Caco-2 (cell line): ENCODE data around the gene NARF. TPM values are rescaled to one million over a fixed set of nuclear protein-coding genes. Genes with fewer than 3 reads are reported as not detected.

Experiments
- BruUV-seq: library from RNA; stranded (reverse); fragments of 400-500 nt; replicated peaks from 2 replicates; lab custom pipeline; 2021; lab: Mats Ljungman, UMichigan
- CTCF ChIA-PET: fragments of 300-600 bp; sonication (Branson Sonifier 250); formaldehyde crosslinking; loops from one replicate; lab custom pipeline; 2022; ENCODE audit warnings: antibody characterized with exemption; lab: Charles Lee
- POLR2A ChIA-PET: fragments of 300-600 bp; sonication (Branson Sonifier 250); formaldehyde crosslinking; loops from one replicate; lab custom pipeline; 2022; ENCODE audit warnings: antibody characterized with exemption; lab: Charles Lee
- DNase-seq, 2 experiments: peaks; one replicate each; pipeline versions ENCODE4 v3.0.0 to v3.0.0-alpha.2; 2020 to 2022
- H3K27me3 ChIP-seq: replicated peaks from 2 replicates; pipeline ENCODE4 v1.6.0; 2011; ENCODE audit warnings: low read length; ENCODE audit not compliant: control insufficient read depth, insufficient read depth
- H3K36me3 ChIP-seq: 2 replicates; pipeline ENCODE4 v1.5.1; 2011; ENCODE audit warnings: low read length; ENCODE audit not compliant: control insufficient read depth, insufficient read depth
- H3K4me1 ChIP-seq: fragments of 250-450 bp; sonication (Bioruptor Pico); 2 replicates; pipeline ENCODE4 v1.5.1; 2020; ENCODE audit warnings: mild to moderate bottlenecking
- H3K4me3 ChIP-seq: 2 replicates; pipeline ENCODE4 v1.5.1; 2011; ENCODE audit warnings: low read depth, mild to moderate bottlenecking, control low read depth, low read length
- H3K9me3 ChIP-seq: fragments of 250-450 bp; sonication (Bioruptor Pico); 2 replicates; pipeline ENCODE4 v1.5.1; 2020; ENCODE audit warnings: mild to moderate bottlenecking, moderate library complexity
- H3K27ac Mint-ChIP-seq: one replicate; pipeline ENCODE4 v1.8.0; 2022; ENCODE audit warnings: mixed read lengths; ENCODE audit not compliant: unreplicated experiment
- H3K27me3 Mint-ChIP-seq: one replicate; pipeline ENCODE4 v1.8.0; 2022; ENCODE audit warnings: mixed read lengths; ENCODE audit not compliant: insufficient read depth, unreplicated experiment
- H3K36me3 Mint-ChIP-seq: one replicate; pipeline ENCODE4 v1.8.0; 2022; ENCODE audit warnings: mild to moderate bottlenecking, mixed read lengths; ENCODE audit not compliant: insufficient read depth, unreplicated experiment
- H3K4me1 Mint-ChIP-seq: one replicate; pipeline ENCODE4 v1.8.0; 2022; ENCODE audit warnings: low read depth, mixed read lengths; ENCODE audit not compliant: unreplicated experiment
- H3K4me3 Mint-ChIP-seq: one replicate; pipeline ENCODE4 v1.8.0; 2022; ENCODE audit warnings: mild to moderate bottlenecking, moderate library complexity, mixed read lengths; ENCODE audit not compliant: unreplicated experiment
- H3K9me3 Mint-ChIP-seq: one replicate; pipeline ENCODE4 v1.8.0; 2022; ENCODE audit warnings: mixed read lengths; ENCODE audit not compliant: unreplicated experiment
- CTCF ChIP-seq, 2 experiments: fragments of 200-600 bp in 1 of 2; IDR thresholded peaks; 1 replicate in 1 of 2; 2 replicates in 1 of 2; pipeline versions ENCODE4 v1.5.1 to v1.8.0; 2011 to 2022; ENCODE audit warnings: antibody characterized with exemption in 1 of 2, control low read depth in 1 of 2, inconsistent platforms in 1 of 2, low read depth in 1 of 2, low read length in 1 of 2, mild to moderate bottlenecking in 1 of 2, moderate library complexity in 1 of 2; ENCODE audit not compliant: insufficient read depth in 1 of 2, severe bottlenecking in 1 of 2, unreplicated experiment in 1 of 2
- intact Hi-C: fragments of 100-400 bp; cut with micrococcal nuclease; formaldehyde crosslinking; loops from one replicate; pipeline ENCODE4 v1.10.0; 2022; ENCODE audit not compliant: unreplicated experiment
- total RNA-seq: library from RNA; stranded (reverse); gene quantifications from 2 replicates; pipeline ENCODE4 v1.2.3, GENCODE V29; 2022

Gene NARF
- total RNA-seq, 1 experiment from 2014 or later = 62.1 TPM

DNA sequence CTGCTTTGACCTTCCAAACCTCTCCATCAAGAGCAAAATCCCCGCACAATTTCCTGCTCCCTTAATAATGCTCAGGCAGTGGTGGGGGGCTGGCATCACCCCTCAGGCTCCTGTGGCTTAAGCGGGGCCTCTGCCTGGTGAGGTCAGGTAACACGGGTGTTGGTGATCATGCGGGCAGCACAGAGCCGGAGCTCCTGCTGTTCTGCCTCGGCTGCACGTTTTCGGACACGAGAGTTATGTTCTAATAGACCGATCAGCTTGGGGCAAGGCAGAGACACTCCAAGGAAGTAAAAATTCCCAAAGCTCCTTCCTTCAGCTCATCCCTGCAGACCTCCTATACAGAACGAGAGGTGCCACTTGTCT, 6.0 kb downstream of the NARF start:
- no peak overlapping the region for H3K4me3 Mint-ChIP-seq
- Histone ChIP-seq H3K36me3 (peaks cover 6% of the 10 kb centered on the region), H3K27me3 (no peaks in the 10 kb centered on the region), H3K4me1 (peaks cover 12% of the 10 kb centered on the region), H3K9me3 (no peaks in the 10 kb centered on the region), H3K4me3 (no peak overlapping the region)
- H3K36me3 Mint-ChIP-seq = peaks cover 52% of the 10 kb centered on the region
- TF ChIP-seq CTCF (IDR thresholded peaks at IDR 0.05; ENCODE audit: insufficient read depth in 1 of 2, low read depth in 1 of 2, low read length in 1 of 2, severe bottlenecking in 1 of 2, unreplicated experiment in 1 of 2) = no peak
- intact Hi-C loops = no loop called here
- no peaks in the 10 kb centered on the region for H3K27me3 Mint-ChIP-seq
- H3K27ac Mint-ChIP-seq = no peak overlapping the region
- POLR2A ChIA-PET = no interaction called here
- no peak for DNase-seq
- BruUV-seq = no TSS peak
- H3K9me3 Mint-ChIP-seq = no peaks in the 10 kb centered on the region
- peaks cover 10% of the 10 kb centered on the region for H3K4me1 Mint-ChIP-seq
- CTCF ChIA-PET = no interaction called here

- Mint-ChIP-seq H3K4me3 (no peak overlapping the region), H3K36me3 (peaks cover 52% of the 10 kb centered on the region), H3K4me1 (peaks cover 10% of the 10 kb centered on the region), H3K9me3 (no peaks in the 10 kb centered on the region), H3K27me3 (no peaks in the 10 kb centered on the region), H3K27ac (no peak overlapping the region)
- Histone ChIP-seq H3K27me3 (no peaks in the 10 kb centered on the region), H3K9me3 (no peaks in the 10 kb centered on the region), H3K4me3 (no peak overlapping the region), H3K36me3 (peaks cover 6% of the 10 kb centered on the region), H3K4me1 (peaks cover 12% of the 10 kb centered on the region)
- no peak for TF ChIP-seq CTCF (IDR thresholded peaks at IDR 0.05; ENCODE audit: insufficient read depth in 1 of 2, low read depth in 1 of 2, low read length in 1 of 2, severe bottlenecking in 1 of 2, unreplicated experiment in 1 of 2)
- no TSS peak for BruUV-seq
- ChIA-PET CTCF (no interaction called here), POLR2A (no interaction called here)
- DNase-seq = no peak
- intact Hi-C loops = no loop called here
These were observed 6.6 kb downstream of the NARF start for GRCh38 chr17:82465023-82465603.

- Mint-ChIP-seq H3K9me3 (no peaks in the 10 kb centered on the region), H3K4me3 (no peak overlapping the region), H3K4me1 (no peaks in the 10 kb centered on the region), H3K36me3 (peaks cover 64% of the 10 kb centered on the region), H3K27ac (no peak overlapping the region), H3K27me3 (no peaks in the 10 kb centered on the region)
- Histone ChIP-seq H3K9me3 (no peaks in the 10 kb centered on the region), H3K4me1 (no peaks in the 10 kb centered on the region), H3K4me3 (no peak overlapping the region), H3K27me3 (no peaks in the 10 kb centered on the region), H3K36me3 (peaks cover 5% of the 10 kb centered on the region)
- ChIA-PET POLR2A (no interaction called here), CTCF (no interaction called here)
- BruUV-seq = no TSS peak
- intact Hi-C loops = no loop called here
- TF ChIP-seq CTCF (IDR thresholded peaks at IDR 0.05; ENCODE audit: insufficient read depth in 1 of 2, low read depth in 1 of 2, low read length in 1 of 2, severe bottlenecking in 1 of 2, unreplicated experiment in 1 of 2) = no peak
- DNase-seq = no peak
These were observed 10.2 kb downstream of the NARF start for GRCh38 chr17:82468692-82469091.
